CD14-positive monocyte (primary cell): ENCODE data around the gene ZIC5. TPM values are rescaled to one million over a fixed set of nuclear protein-coding genes. Genes with fewer than 3 reads are reported as not detected.

Source experiments
- DNase-seq, 3 donors: peaks; one replicate each; pipeline ENCODE4 v3.0.0-alpha.2; 2011 to 2022
- H2AFZ ChIP-seq: 2 replicates; pipeline ENCODE4 v1.6.0; 2012; ENCODE audit warnings: mild to moderate bottlenecking, low read depth, low read length, inconsistent platforms; ENCODE audit not compliant: insufficient read depth, poor library complexity, severe bottlenecking
- H3K27ac ChIP-seq, 2 donors: 1 replicate in 1 of 2; 2 replicates in 1 of 2; pipeline ENCODE4 v1.5.1; 2012 to 2013; ENCODE audit warnings: low read length in 2 of 2, control low read depth in 1 of 2, inconsistent platforms in 1 of 2, low read depth in 1 of 2, mild to moderate bottlenecking in 1 of 2
- H3K27me3 ChIP-seq, 2 donors: one replicate each; pipeline versions ENCODE4 v1.6.0 to v1.6.1; 2011 to 2013; ENCODE audit warnings: low read length in 2 of 2; ENCODE audit not compliant: control insufficient read depth in 2 of 2, insufficient read depth in 2 of 2
- H3K36me3 ChIP-seq, 2 donors: replicated peaks in 1 of 2; 1 replicate in 1 of 2; 2 replicates in 1 of 2; pipeline versions ENCODE4 v1.5.1 to v1.6.1; 2012 to 2013; ENCODE audit warnings: low read length in 2 of 2, control low read depth in 1 of 2, inconsistent platforms in 1 of 2, mild to moderate bottlenecking in 1 of 2; ENCODE audit not compliant: insufficient read depth in 2 of 2, control insufficient read depth in 1 of 2
- H3K4me1 ChIP-seq, 2 donors: 1 replicate in 1 of 2; 2 replicates in 1 of 2; pipeline versions ENCODE4 v1.5.1 to v1.6.1; 2012 to 2013; ENCODE audit warnings: low read length in 2 of 2, control low read depth in 1 of 2, inconsistent platforms in 1 of 2, mild to moderate bottlenecking in 1 of 2, moderate library complexity in 1 of 2; ENCODE audit not compliant: insufficient read depth in 2 of 2, control insufficient read depth in 1 of 2
- H3K4me2 ChIP-seq: replicated peaks from 2 replicates; pipeline ENCODE3; 2012; ENCODE audit warnings: low read length, moderate library complexity, mild to moderate bottlenecking; ENCODE audit not compliant: poor library complexity, severe bottlenecking; ENCODE audit errors: extremely low read depth
- H3K4me3 ChIP-seq, 3 experiments: fragments of 200-600 bp in 1 of 3; sonication (generic) in 1 of 3; replicated peaks in 1 of 3; 1 replicate in 2 of 3; 2 replicates in 1 of 3; pipeline ENCODE4 v1.5.1; 2011 to 2013; ENCODE audit warnings: low read length in 3 of 3, mild to moderate bottlenecking in 3 of 3, control low read depth in 2 of 3, low read depth in 2 of 3, inconsistent platforms in 1 of 3, moderate library complexity in 1 of 3
- H3K79me2 ChIP-seq: 2 replicates; pipeline ENCODE4 v1.6.0; 2012; ENCODE audit warnings: mild to moderate bottlenecking, control low read depth, inconsistent platforms, low read length, moderate library complexity; ENCODE audit not compliant: insufficient read depth
- H3K9ac ChIP-seq: 2 replicates; pipeline ENCODE4 v1.6.0; 2017; ENCODE audit warnings: low read length, mild to moderate bottlenecking; ENCODE audit not compliant: insufficient read depth, poor library complexity, severe bottlenecking
- H3K9me3 ChIP-seq, 2 donors: replicated peaks in 1 of 2; 1 replicate in 1 of 2; 2 replicates in 1 of 2; pipeline versions ENCODE4 v1.5.1 to v1.6.1; 2012 to 2013; ENCODE audit warnings: low read length in 2 of 2, control low read depth in 1 of 2; ENCODE audit not compliant: control insufficient read depth in 1 of 2, insufficient read depth in 1 of 2
- H4K20me1 ChIP-seq: 2 replicates; pipeline ENCODE4 v1.6.0; 2012; ENCODE audit warnings: mild to moderate bottlenecking, low read length, control low read depth, moderate library complexity; ENCODE audit not compliant: insufficient read depth
- H3K27ac Mint-ChIP-seq, 7 donors: one replicate each; pipeline ENCODE4 v1.8.0; 2020; ENCODE audit warnings: mild to moderate bottlenecking in 7 of 7, mixed read lengths in 7 of 7, moderate library complexity in 6 of 7, inconsistent platforms in 2 of 7
- H3K27me3 Mint-ChIP-seq, 3 donors: one replicate each; pipeline ENCODE4 v1.8.0; 2021 to 2022; ENCODE audit warnings: low read depth in 3 of 3, mild to moderate bottlenecking in 3 of 3, mixed read lengths in 3 of 3, moderate library complexity in 3 of 3, inconsistent platforms in 1 of 3
- H3K36me3 Mint-ChIP-seq, 2 donors: one replicate each; pipeline ENCODE4 v1.8.0; 2020; ENCODE audit warnings: mixed read lengths in 2 of 2, inconsistent platforms in 1 of 2, mild to moderate bottlenecking in 1 of 2
- H3K4me1 Mint-ChIP-seq: one replicate; pipeline ENCODE4 v1.8.0; 2020; ENCODE audit warnings: mild to moderate bottlenecking, mixed read lengths
- H3K4me3 Mint-ChIP-seq, 2 donors: one replicate each; pipeline ENCODE4 v1.8.0; 2020; ENCODE audit warnings: mild to moderate bottlenecking in 2 of 2, mixed read lengths in 2 of 2, moderate library complexity in 1 of 2
- H3K9me3 Mint-ChIP-seq, 7 donors: one replicate each; pipeline ENCODE4 v1.8.0; 2020 to 2022; ENCODE audit warnings: mixed read lengths in 7 of 7, mild to moderate bottlenecking in 6 of 7, moderate library complexity in 6 of 7, inconsistent platforms in 2 of 7
- WGBS: methylation state at CpG from one replicate; pipeline ENCODE4 v1.1.5; 2013; ENCODE audit warnings: missing lambda C conversion rate; ENCODE audit not compliant: insufficient coverage; 5-methylcytosine and 5-hydroxymethylcytosine counted together
- intact Hi-C, 2 donors: fragments of 100-400 bp; cut with micrococcal nuclease; formaldehyde crosslinking; loops; one replicate each; pipeline versions ENCODE4 v1.15.0 to v1.15.1; 2023
- polyA plus RNA-seq, 3 donors: library from polyadenylated mRNA; depleted of rRNA in 1 of 3; unstranded in 2 of 3; stranded (reverse) in 1 of 3; fragments of 300-500 nt in 2 of 3; fragments of >200 nt in 1 of 3; fragmentation: Illumina TruSeq in 2 of 3; gene quantifications; 1 replicate in 2 of 3; 2 replicates in 1 of 3; pipeline ENCODE4 v1.2.3, GENCODE V29; 2012 to 2021
- TF ChIP-seq, protein P1 (sequence below): fragments of 200-600 bp; IDR thresholded peaks from one replicate; pipeline ENCODE4 v1.8.0; 2022; ENCODE audit warnings: antibody characterized with exemption, mild to moderate bottlenecking

ZIC5 gene
- polyA plus RNA-seq, 3 donors = not detected

DNA sequence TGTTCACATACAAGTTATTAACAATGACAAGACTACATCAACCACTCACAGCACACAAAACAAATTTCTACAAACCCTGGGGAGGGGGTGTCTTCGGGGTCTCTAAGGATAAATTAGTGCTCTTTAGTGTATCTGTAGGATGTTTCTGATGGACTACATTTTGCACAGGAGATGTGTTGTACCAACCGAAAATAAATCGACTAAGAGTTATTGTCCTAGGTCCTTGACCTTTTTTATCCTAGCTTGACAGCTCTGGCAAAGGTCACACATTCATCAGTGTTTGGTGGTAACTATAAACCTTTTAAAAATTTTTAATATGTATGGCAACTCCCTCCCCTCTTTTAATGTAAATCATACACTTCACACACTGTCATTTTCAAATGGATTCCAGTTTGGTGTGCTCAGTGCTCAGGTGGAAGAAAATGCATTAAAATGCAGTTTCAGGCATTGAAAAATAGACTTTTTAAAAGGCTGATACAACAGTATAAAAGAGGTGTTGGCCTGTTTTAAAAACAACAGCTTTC is 7.7 kb downstream of the ZIC5 start:
- peaks cover 78 to 86% (median 81%) of the 10 kb centered on the region in 3 donors for H3K27me3 Mint-ChIP-seq
- TF ChIP-seq, protein P1, sequence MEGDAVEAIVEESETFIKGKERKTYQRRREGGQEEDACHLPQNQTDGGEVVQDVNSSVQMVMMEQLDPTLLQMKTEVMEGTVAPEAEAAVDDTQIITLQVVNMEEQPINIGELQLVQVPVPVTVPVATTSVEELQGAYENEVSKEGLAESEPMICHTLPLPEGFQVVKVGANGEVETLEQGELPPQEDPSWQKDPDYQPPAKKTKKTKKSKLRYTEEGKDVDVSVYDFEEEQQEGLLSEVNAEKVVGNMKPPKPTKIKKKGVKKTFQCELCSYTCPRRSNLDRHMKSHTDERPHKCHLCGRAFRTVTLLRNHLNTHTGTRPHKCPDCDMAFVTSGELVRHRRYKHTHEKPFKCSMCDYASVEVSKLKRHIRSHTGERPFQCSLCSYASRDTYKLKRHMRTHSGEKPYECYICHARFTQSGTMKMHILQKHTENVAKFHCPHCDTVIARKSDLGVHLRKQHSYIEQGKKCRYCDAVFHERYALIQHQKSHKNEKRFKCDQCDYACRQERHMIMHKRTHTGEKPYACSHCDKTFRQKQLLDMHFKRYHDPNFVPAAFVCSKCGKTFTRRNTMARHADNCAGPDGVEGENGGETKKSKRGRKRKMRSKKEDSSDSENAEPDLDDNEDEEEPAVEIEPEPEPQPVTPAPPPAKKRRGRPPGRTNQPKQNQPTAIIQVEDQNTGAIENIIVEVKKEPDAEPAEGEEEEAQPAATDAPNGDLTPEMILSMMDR = no peak
- Histone ChIP-seq H3K9me3 (peaks cover 0 to 25% of the 10 kb centered on the region in 2 donors), H2AFZ (no peak overlapping the region), H3K27me3 (peaks cover 85 to 99% of the 10 kb centered on the region in 2 donors), H4K20me1 (no peaks in the 10 kb centered on the region), H3K4me2 (no peak overlapping the region), H3K36me3 (no peaks in the 10 kb centered on the region), H3K4me1 (peaks cover 2 to 14% of the 10 kb centered on the region in 2 donors), H3K27ac (no peak overlapping the region), H3K79me2 (no peaks in the 10 kb centered on the region), H3K4me3 (no peak overlapping the region), H3K9ac (no peak overlapping the region)
- peaks cover 0 to 7% of the 10 kb centered on the region in 2 donors for H3K36me3 Mint-ChIP-seq
- DNase-seq = no peak
- H3K4me1 Mint-ChIP-seq = peaks cover 10% of the 10 kb centered on the region
- peak overlapping the region in 1 of 2 donors; percentile 18 for H3K4me3 Mint-ChIP-seq
- intact Hi-C loops = no loop called here
- no peak overlapping the region for H3K27ac Mint-ChIP-seq
- H3K9me3 Mint-ChIP-seq = peaks cover 0 to 16% (median 2%) of the 10 kb centered on the region in 7 donors
- no CpG with 5 or more reads among the region's 3 CpGs for WGBS

- no peak overlapping the region for H2AFZ ChIP-seq
- peaks cover 82 to 87% (median 85%) of the 10 kb centered on the region in 3 donors for H3K27me3 Mint-ChIP-seq
- 85% methylated on average over 1 of the region's 1 CpG for WGBS
- H3K4me1 Mint-ChIP-seq = peaks cover 8% of the 10 kb centered on the region
- H3K36me3 Mint-ChIP-seq = peaks cover 0 to 2% of the 10 kb centered on the region in 2 donors
- H3K4me3 ChIP-seq = no peak overlapping the region
- intact Hi-C loops = no loop called here
- H3K9me3 ChIP-seq = peaks cover 0 to 35% of the 10 kb centered on the region in 2 donors
- no peaks in the 10 kb centered on the region for H4K20me1 ChIP-seq
- H3K4me1 ChIP-seq = peaks cover 2 to 7% of the 10 kb centered on the region in 2 donors
- no peak overlapping the region for H3K4me2 ChIP-seq
- no peak for DNase-seq
- no peak overlapping the region for H3K9ac ChIP-seq
- peaks cover 88 to 100% of the 10 kb centered on the region in 2 donors for H3K27me3 ChIP-seq
- no peaks in the 10 kb centered on the region for H3K79me2 ChIP-seq
- H3K27ac ChIP-seq = no peak overlapping the region
- H3K36me3 ChIP-seq = no peaks in the 10 kb centered on the region
- peaks cover 0 to 18% (median 0%) of the 10 kb centered on the region in 7 donors for H3K9me3 Mint-ChIP-seq
- no peak overlapping the region for H3K27ac Mint-ChIP-seq
- TF ChIP-seq, protein P1 = no peak
- H3K4me3 Mint-ChIP-seq = peak overlapping the region in 1 of 2 donors; percentile 71
These were observed 9.3 kb downstream of the ZIC5 start for GRCh38 chr13:99962242-99962641.
